ENCODE measurements around the gene SLC25A13. TPM values are rescaled to one million over a fixed set of nuclear protein-coding genes. Genes with fewer than 3 reads are reported as not detected.

The SLC25A13 gene
- total RNA-seq, 1 donor from 2014 or later = 55.8 TPM

- H3K4me3 Mint-ChIP-seq = no peak overlapping the region
- peaks cover 16% of the 10 kb centered on the region for H3K36me3 Mint-ChIP-seq
- H3K4me1 Mint-ChIP-seq (ENCODE audit: unreplicated experiment) = peaks cover 4% of the 10 kb centered on the region
- TF ChIP-seq CTCF (conservative IDR thresholded peaks at IDR 0.05) = no peak
- no peak overlapping the region for H3K27ac Mint-ChIP-seq
- no peaks in the 10 kb centered on the region for H3K27me3 Mint-ChIP-seq
- peaks cover 11% of the 10 kb centered on the region for H3K9me3 Mint-ChIP-seq
- DNase-seq (ENCODE audit: extremely low spot score, unreplicated experiment) = no peak
These were observed 71.0 kb downstream of the SLC25A13 start for GRCh38 chr7:96250776-96251361.

GRCh38 chr7:96248405-96248804 lies 73.5 kb downstream of the SLC25A13 start:
- no peak for TF ChIP-seq CTCF (conservative IDR thresholded peaks at IDR 0.05)
- DNase-seq (ENCODE audit: extremely low spot score, unreplicated experiment) = no peak
- no peaks in the 10 kb centered on the region for H3K27me3 Mint-ChIP-seq

GRCh38 chr7:96246919-96247318 lies 75.0 kb downstream of the SLC25A13 start:
- Mint-ChIP-seq H3K36me3 (peaks cover 11% of the 10 kb centered on the region), H3K9me3 (peaks cover 6% of the 10 kb centered on the region), H3K27me3 (no peaks in the 10 kb centered on the region), H3K4me1 (ENCODE audit: unreplicated experiment) (peaks cover 5% of the 10 kb centered on the region), H3K27ac (no peak overlapping the region), H3K4me3 (no peak overlapping the region)
- no peak for DNase-seq (ENCODE audit: extremely low spot score, unreplicated experiment)
- TF ChIP-seq CTCF (conservative IDR thresholded peaks at IDR 0.05) = no peak

More at GRCh38 chr7:96248405-96248804, 73.5 kb downstream of the SLC25A13 start:
- Mint-ChIP-seq H3K4me1 (ENCODE audit: unreplicated experiment) (peaks cover 4% of the 10 kb centered on the region), H3K9me3 (peaks cover 11% of the 10 kb centered on the region), H3K36me3 (peaks cover 16% of the 10 kb centered on the region), H3K27ac (no peak overlapping the region), H3K4me3 (no peak overlapping the region)

GRCh38 chr7:96244992-96245292 lies 77.0 kb downstream of the SLC25A13 start:
- Mint-ChIP-seq H3K27ac (no peak overlapping the region), H3K36me3 (no peaks in the 10 kb centered on the region), H3K27me3 (no peaks in the 10 kb centered on the region), H3K4me1 (ENCODE audit: unreplicated experiment) (peaks cover 5% of the 10 kb centered on the region), H3K4me3 (no peak overlapping the region), H3K9me3 (no peaks in the 10 kb centered on the region)
- DNase-seq (ENCODE audit: extremely low spot score, unreplicated experiment) = no peak
- no peak for TF ChIP-seq CTCF (conservative IDR thresholded peaks at IDR 0.05)

GRCh38 chr7:96244244-96244991 lies 77.5 kb downstream of the SLC25A13 start:
- H3K36me3 Mint-ChIP-seq = no peaks in the 10 kb centered on the region
- no peak for TF ChIP-seq CTCF (conservative IDR thresholded peaks at IDR 0.05)
- peaks cover 5% of the 10 kb centered on the region for H3K4me1 Mint-ChIP-seq (ENCODE audit: unreplicated experiment)
- H3K4me3 Mint-ChIP-seq = no peak overlapping the region
- no peak for DNase-seq (ENCODE audit: extremely low spot score, unreplicated experiment)
- H3K27ac Mint-ChIP-seq = no peak overlapping the region
- no peaks in the 10 kb centered on the region for H3K9me3 Mint-ChIP-seq
- no peaks in the 10 kb centered on the region for H3K27me3 Mint-ChIP-seq
